DOHH2 (cell line): ENCODE measurements around the gene CXCL16.
"Not testable (repeated sequence)": the region's sequence is repeated elsewhere in the genome, so short reads cannot be mapped to it uniquely, and the experiment has no call there.

ENCODE experiments used
- H3F3A ChIP-seq: fragments of 200-600 bp; sonication (generic), shearing (Covaris generic); 2 replicates; pipeline ENCODE4 v1.6.0; 2016; ENCODE audit warnings: antibody characterized with exemption, mild to moderate bottlenecking; ENCODE audit not compliant: control insufficient read depth, insufficient read depth
- H3K27ac ChIP-seq: fragments of 200-600 bp; sonication (generic); 2 replicates; pipeline ENCODE4 v1.5.1; 2014; ENCODE audit warnings: low read depth, mild to moderate bottlenecking, low read length, moderate library complexity
- H3K27me3 ChIP-seq: fragments of 200-600 bp; sonication (generic); 2 replicates; pipeline ENCODE4 v1.6.1; 2014; ENCODE audit warnings: mild to moderate bottlenecking, low read length, mixed read lengths; ENCODE audit not compliant: control insufficient read depth
- H3K36me3 ChIP-seq: fragments of 200-600 bp; sonication (generic); 2 replicates; pipeline ENCODE4 v1.6.1; 2014; ENCODE audit warnings: mild to moderate bottlenecking, low read length, moderate library complexity, mixed read lengths; ENCODE audit not compliant: control insufficient read depth
- H3K4me1 ChIP-seq: fragments of 200-600 bp; sonication (generic); 2 replicates; pipeline ENCODE4 v1.6.1; 2014; ENCODE audit warnings: mild to moderate bottlenecking, low read length, mixed read lengths; ENCODE audit not compliant: control insufficient read depth
- H3K4me2 ChIP-seq: fragments of 200-600 bp; sonication (generic); 2 replicates; pipeline ENCODE4 v1.6.0; 2014; ENCODE audit warnings: mild to moderate bottlenecking, low read length, moderate library complexity
- H3K4me3 ChIP-seq: fragments of 200-600 bp; sonication (generic); 2 replicates; pipeline ENCODE4 v1.5.1; 2014; ENCODE audit warnings: mild to moderate bottlenecking, low read length, mixed read lengths
- H3K79me2 ChIP-seq: fragments of 200-600 bp; sonication (generic); 2 replicates; pipeline ENCODE4 v1.6.1; 2014; ENCODE audit warnings: mild to moderate bottlenecking, low read length, mixed read lengths; ENCODE audit not compliant: control insufficient read depth
- H3K9me2 ChIP-seq: fragments of 200-600 bp; sonication (generic); replicated peaks from 2 replicates; pipeline ENCODE4 v1.6.1; 2014; ENCODE audit warnings: mild to moderate bottlenecking, low read length, mixed read lengths; ENCODE audit not compliant: control insufficient read depth
- H3K9me3 ChIP-seq: fragments of 200-600 bp; sonication (generic); 2 replicates; pipeline ENCODE4 v1.6.1; 2014; ENCODE audit warnings: antibody characterized with exemption, low read length, mixed read lengths; ENCODE audit not compliant: control insufficient read depth, insufficient read depth
- H4K20me1 ChIP-seq: fragments of 200-600 bp; sonication (generic); 2 replicates; pipeline ENCODE4 v1.6.0; 2014; ENCODE audit warnings: low read depth, mild to moderate bottlenecking, antibody characterized with exemption, low read length, moderate library complexity; ENCODE audit not compliant: control insufficient read depth, insufficient read depth
- CTCF ChIP-seq: fragments of 200-600 bp; sonication (generic); IDR thresholded peaks from one replicate; pipeline ENCODE4 v1.5.1; 2014; ENCODE audit warnings: antibody characterized with exemption, mild to moderate bottlenecking, low read depth, low read length; ENCODE audit not compliant: poor library complexity, severe bottlenecking
- EZH2phosphoT487 ChIP-seq: fragments of 200-600 bp; sonication (generic); IDR thresholded peaks from 2 replicates; pipeline ENCODE4 v1.6.1; 2017; ENCODE audit warnings: borderline replicate concordance, mild to moderate bottlenecking, antibody characterized with exemption, low read length, moderate library complexity, mixed read lengths

CXCL16 gene

GRCh38 chr17:4708436-4708835 lies 31.3 kb downstream of the CXCL16 start:
- no peak overlapping the region for H3K4me3 ChIP-seq
- H3K27ac ChIP-seq = no peak overlapping the region
- TF ChIP-seq EZH2phosphoT487 = no peak
- TF ChIP-seq CTCF = no peak
- peaks cover 39% of the 10 kb centered on the region for H3K79me2 ChIP-seq
- peaks cover 9% of the 10 kb centered on the region; the same call in 1 of the 2 replicates for H3K36me3 ChIP-seq
- peaks cover 3% of the 10 kb centered on the region; the same call in 1 of the 2 replicates for H3K9me3 ChIP-seq
- peaks cover 29% of the 10 kb centered on the region for H3K4me1 ChIP-seq
- no peaks in the 10 kb centered on the region for H3K27me3 ChIP-seq
- H3F3A ChIP-seq = peaks cover 12% of the 10 kb centered on the region
- no peak overlapping the region for H3K4me2 ChIP-seq
- no peaks in the 10 kb centered on the region; the same call in 1 of the 2 replicates for H4K20me1 ChIP-seq
- no peaks in the 10 kb centered on the region for H3K9me2 ChIP-seq

GRCh38 chr17:4706121-4706520 lies 33.6 kb downstream of the CXCL16 start:
- Histone ChIP-seq H3K36me3 (peaks cover 20% of the 10 kb centered on the region), H3K79me2 (peaks cover 47% of the 10 kb centered on the region), H4K20me1 (no peaks in the 10 kb centered on the region), H3K4me2 (no peak overlapping the region), H3K4me1 (peaks cover 35% of the 10 kb centered on the region), H3F3A (peaks cover 7% of the 10 kb centered on the region), H3K4me3 (no peak overlapping the region), H3K27ac (no peak overlapping the region), H3K9me3 (peaks cover 3% of the 10 kb centered on the region; the same call in 1 of the 2 replicates), H3K27me3 (no peaks in the 10 kb centered on the region), H3K9me2 (no peaks in the 10 kb centered on the region)
- TF ChIP-seq EZH2phosphoT487 (no peak), CTCF (no peak)

GRCh38 chr17:4704991-4705390 lies 34.7 kb downstream of the CXCL16 start:
- Histone ChIP-seq H4K20me1 (no peaks in the 10 kb centered on the region), H3K4me1 (peaks cover 32% of the 10 kb centered on the region), H3K9me3 (peaks cover 3% of the 10 kb centered on the region; the same call in 1 of the 2 replicates), H3K4me3 (peak overlapping the region; percentile 94), H3K79me2 (peaks cover 53% of the 10 kb centered on the region), H3K36me3 (peaks cover 27% of the 10 kb centered on the region), H3F3A (peaks cover 7% of the 10 kb centered on the region), H3K4me2 (peak overlapping the region; percentile 86), H3K27me3 (no peaks in the 10 kb centered on the region), H3K27ac (no peak overlapping the region), H3K9me2 (no peaks in the 10 kb centered on the region)
- TF ChIP-seq EZH2phosphoT487 (no peak), CTCF (no peak)

- not testable (repeated sequence) for H4K20me1 ChIP-seq, H3K9me3 ChIP-seq, H3F3A ChIP-seq, H3K9me2 ChIP-seq, H3K27me3 ChIP-seq
- Histone ChIP-seq H3K4me2 (peak overlapping the region; percentile 86), H3K79me2 (peaks cover 57% of the 10 kb centered on the region), H3K36me3 (peaks cover 28% of the 10 kb centered on the region), H3K4me1 (peaks cover 28% of the 10 kb centered on the region), H3K27ac (peak overlapping the region; percentile 49), H3K4me3 (peak overlapping the region; percentile 94)
These were observed 35.2 kb downstream of the CXCL16 start for GRCh38 chr17:4704574-4704907.
